IMR-90 (cell line): ENCODE data around the gene LPIN1. TPM values are rescaled to one million over a fixed set of nuclear protein-coding genes. Genes with fewer than 3 reads are reported as not detected.
A peak's percentile ranks its signal among the peaks of the same experiment; 100 is the strongest.

ENCODE experiments used
- ATAC-seq: fragments of 200-7000 bp; cut with Tn5 transposase; 2 replicates; pipeline ENCODE4 v1.9.1; 2020; ENCODE audit warnings: low read depth, mild to moderate bottlenecking, moderate library complexity
- BruUV-seq: library from RNA; stranded (reverse); fragments of 400-500 nt; replicated peaks from 2 replicates; lab custom pipeline; 2021; lab: Mats Ljungman, UMichigan
- CTCF ChIA-PET: fragments of 300-600 bp; formaldehyde crosslinking; extraction: SDS; loops from one replicate; lab custom pipeline; 2021; ENCODE audit warnings: antibody characterized with exemption; lab: Yijun Ruan, JAX
- POLR2A ChIA-PET: fragments of 300-600 bp; sonication (Branson Sonifier 250); formaldehyde crosslinking; loops from one replicate; lab custom pipeline; 2022; ENCODE audit warnings: antibody characterized with exemption; ENCODE audit not compliant: unreplicated experiment; lab: Charles Lee
- DNase-seq: peaks from one replicate; pipeline ENCODE4 v3.0.0; 2013
- H2AFZ ChIP-seq: replicated peaks from 2 replicates; pipeline ENCODE3; 2013; ENCODE audit warnings: low read length, mild to moderate bottlenecking; ENCODE audit not compliant: poor library complexity
- H2AK5ac ChIP-seq: 2 replicates; pipeline ENCODE4 v1.6.1; 2013; ENCODE audit warnings: low read depth, low read length, inconsistent platforms
- H2AK9ac ChIP-seq: replicated peaks from 2 replicates; pipeline ENCODE3; 2013; ENCODE audit warnings: mild to moderate bottlenecking, low read depth, low read length, moderate library complexity; ENCODE audit not compliant: poor library complexity
- H2BK120ac ChIP-seq: 2 replicates; pipeline ENCODE4 v1.6.1; 2013; ENCODE audit warnings: low read depth, low read length, inconsistent platforms
- H2BK15ac ChIP-seq: 3 replicates; pipeline ENCODE4 v1.6.1; 2013; ENCODE audit warnings: low read depth, low read length, inconsistent platforms
- H2BK20ac ChIP-seq: 2 replicates; pipeline ENCODE4 v1.6.1; 2013; ENCODE audit warnings: low read depth, mild to moderate bottlenecking, inconsistent platforms, low read length, moderate library complexity
- H2BK5ac ChIP-seq: 2 replicates; pipeline ENCODE4 v1.6.1; 2013; ENCODE audit warnings: mild to moderate bottlenecking, low read depth, low read length, inconsistent platforms; ENCODE audit not compliant: poor library complexity, severe bottlenecking
- H3K14ac ChIP-seq: replicated peaks from 2 replicates; pipeline ENCODE4 v1.6.1; 2013; ENCODE audit warnings: low read depth, low read length, inconsistent platforms
- H3K18ac ChIP-seq: 2 replicates; pipeline ENCODE4 v1.6.1; 2013; ENCODE audit warnings: low read depth, low read length, control low read depth
- H3K23ac ChIP-seq: 2 replicates; pipeline ENCODE4 v1.6.1; 2013; ENCODE audit warnings: low read depth, low read length, inconsistent platforms
- H3K27ac ChIP-seq: 2 replicates; pipeline ENCODE4 v1.5.1; 2013; ENCODE audit warnings: mild to moderate bottlenecking, control low read depth, low read length; ENCODE audit not compliant: insufficient read depth
- H3K27me3 ChIP-seq: 2 replicates; pipeline ENCODE4 v1.6.1; 2013; ENCODE audit warnings: low read length; ENCODE audit not compliant: control insufficient read depth, insufficient read depth
- H3K36me3 ChIP-seq: 2 replicates; pipeline ENCODE4 v1.6.1; 2013; ENCODE audit warnings: low read length, mixed read lengths; ENCODE audit not compliant: control insufficient read depth, insufficient read depth
- H3K4ac ChIP-seq: 2 replicates; pipeline ENCODE4 v1.6.1; 2013; ENCODE audit warnings: low read depth, low read length, inconsistent platforms
- H3K4me1 ChIP-seq: 2 replicates; pipeline ENCODE4 v1.6.1; 2013; ENCODE audit warnings: low read length, mixed read lengths; ENCODE audit not compliant: control insufficient read depth, insufficient read depth
- H3K4me2 ChIP-seq: 2 replicates; pipeline ENCODE4 v1.6.1; 2013; ENCODE audit warnings: low read depth, mild to moderate bottlenecking, control low read depth, low read length, moderate library complexity
- H3K4me3 ChIP-seq: 2 replicates; pipeline ENCODE4 v1.5.1; 2013; ENCODE audit warnings: low read depth, mild to moderate bottlenecking, control low read depth, low read length, moderate library complexity; ENCODE audit not compliant: insufficient read depth
- H3K56ac ChIP-seq: 2 replicates; pipeline ENCODE4 v1.6.1; 2013; ENCODE audit warnings: low read length, inconsistent platforms; ENCODE audit not compliant: insufficient read depth; ENCODE audit errors: extremely low read depth
- H3K79me1 ChIP-seq, 2 experiments: 2 replicates each; pipeline ENCODE4 v1.6.1; 2013; ENCODE audit warnings: low read length in 2 of 2, inconsistent platforms in 1 of 2, low read depth in 1 of 2
- H3K9ac ChIP-seq: 2 replicates; pipeline ENCODE4 v1.6.1; 2013; ENCODE audit warnings: low read depth, low read length, control low read depth
- H3K9me1 ChIP-seq: 2 replicates; pipeline ENCODE4 v1.6.1; 2013; ENCODE audit warnings: low read length, inconsistent platforms; ENCODE audit not compliant: insufficient read depth
- H3K9me3 ChIP-seq: 2 replicates; pipeline ENCODE4 v1.6.1; 2013; ENCODE audit warnings: low read length; ENCODE audit not compliant: control insufficient read depth, insufficient read depth
- H4K20me1 ChIP-seq: 2 replicates; pipeline ENCODE4 v1.6.1; 2013; ENCODE audit warnings: low read length, inconsistent platforms; ENCODE audit not compliant: insufficient read depth
- H4K5ac ChIP-seq: 2 replicates; pipeline ENCODE4 v1.6.1; 2013; ENCODE audit warnings: mild to moderate bottlenecking, low read depth, low read length, control low read depth
- H4K8ac ChIP-seq, 2 experiments: 2 replicates each; pipeline ENCODE4 v1.6.1; 2013; ENCODE audit warnings: low read depth in 2 of 2, low read length in 2 of 2, control low read depth in 1 of 2, inconsistent platforms in 1 of 2
- H4K91ac ChIP-seq: 2 replicates; pipeline ENCODE4 v1.6.1; 2013; ENCODE audit warnings: low read depth, low read length, inconsistent platforms; ENCODE audit not compliant: insufficient read depth
- FOS ChIP-seq: fragments of 150-350 bp; IDR thresholded peaks from 2 replicates; pipeline ENCODE4 v1.6.1; 2016; ENCODE audit warnings: low read depth, low read length
- MXI1 ChIP-seq: IDR thresholded peaks from 2 replicates; pipeline ENCODE4 v1.6.1; 2012; ENCODE audit warnings: low read depth, mild to moderate bottlenecking, low read length, moderate library complexity, borderline replicate concordance
- WGBS, 2 experiments: methylation state at CpG; one replicate each; pipeline versions ENCODE4 v1.1.5 to v1.1.7; 2013; ENCODE audit warnings: missing lambda C conversion rate in 2 of 2; ENCODE audit not compliant: insufficient read length in 1 of 2; ENCODE audit errors: extremely low coverage in 2 of 2; 5-methylcytosine and 5-hydroxymethylcytosine counted together
- dilution Hi-C: fragments of 300-500 bp; cut with HindIII; formaldehyde crosslinking; loops from one replicate; pipeline ENCODE4 v1.14.3; 2018; ENCODE audit warnings: low sequenced_read_pairs; ENCODE audit not compliant: unreplicated experiment
- in situ Hi-C: fragments of 300-500 bp; cut with MboI; formaldehyde crosslinking; loops from 3 replicates; pipeline ENCODE4 v1.14.3; 2019; ENCODE audit warnings: low sequenced_read_pairs, inconsistent platforms, mixed read lengths
- intact Hi-C: fragments of 100-400 bp; cut with micrococcal nuclease; formaldehyde crosslinking; loops from 2 replicates; pipeline ENCODE4 v1.10.0; 2022
- polyA plus RNA-seq, 3 experiments: library from polyadenylated mRNA; depleted of rRNA; stranded (reverse); fragments of >200 nt; gene quantifications; 2 replicates each; pipeline ENCODE4 v1.2.3, GENCODE V29; 2012; ENCODE audit warnings: low replicate concordance in 1 of 3
- total RNA-seq: library from RNA; depleted of rRNA; stranded (reverse); fragments of >200 nt; gene quantifications from 2 replicates; pipeline ENCODE4 v1.2.3, GENCODE V29; 2012

The LPIN1 gene
- total and polyA plus RNA-seq, 2 of the 4 experiments (the other 2 are of a cell fraction), result 21.3 to 25.1 TPM

DNA sequence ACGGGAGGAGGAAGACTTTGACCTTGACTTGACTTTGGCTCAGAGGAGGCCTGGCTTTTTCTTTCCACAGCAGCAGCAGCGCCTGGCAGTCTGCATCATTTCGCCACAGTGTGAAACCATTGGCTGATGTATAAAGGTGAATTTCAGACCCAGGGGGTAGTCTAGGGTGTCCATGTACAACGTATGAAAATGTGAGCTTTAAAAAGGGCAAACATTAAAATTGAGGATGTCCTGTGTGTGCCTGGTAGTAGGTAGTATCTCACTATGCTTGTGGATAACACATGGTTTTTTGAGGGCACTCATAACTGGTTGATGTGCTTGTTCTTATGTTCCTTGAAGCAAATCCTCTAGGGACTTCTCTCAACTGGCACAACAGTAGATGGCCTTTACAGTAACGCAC lies 86.1 kb downstream of the LPIN1 start:
- no peak overlapping the region for H2BK5ac ChIP-seq
- BruUV-seq, result no TSS peak
- H3K9me3 ChIP-seq, result peaks cover 6% of the 10 kb centered on the region; the same call in 1 of the 2 replicates
- in situ Hi-C loops, result loop anchor here (5.0 to 10.0 kb wide), 4 partner anchors 702 to 1172 kb away; partner anchors contain the start of gene TRIB2
- H3K4me2 ChIP-seq, result no peak overlapping the region
- dilution Hi-C loops, result no loop called here
- peak overlapping the region; percentile 66; the same call in 1 of the 2 replicates for H3K4ac ChIP-seq
- H2AK5ac ChIP-seq, result peak overlapping the region; percentile 70; the same call in 1 of the 2 replicates
- H3K79me1 ChIP-seq, result no peaks in the 10 kb centered on the region
- peak overlapping the region; percentile 69 for H2BK120ac ChIP-seq
- H3K9ac ChIP-seq, result no peak overlapping the region
- peak overlapping the region; percentile 66; the same call in 1 of the 2 replicates for H2BK20ac ChIP-seq
- WGBS, 2 experiments, result 78% methylated on average over 1 of the region's 5 CpGs; no CpG with 5 or more reads in 1 of the 2 experiments
- no peaks in the 10 kb centered on the region for H3K36me3 ChIP-seq
- H3K4me3 ChIP-seq, result no peak overlapping the region
- peak overlapping the region; percentile 13; the same call in 1 of the 2 replicates for H3K23ac ChIP-seq
- no peak for TF ChIP-seq MXI1
- TF ChIP-seq FOS, result no peak
- H2AFZ ChIP-seq, result no peak overlapping the region
- peak overlapping the region; percentile 20; the same call in 1 of the 2 replicates for H3K18ac ChIP-seq
- no peaks in the 10 kb centered on the region for H4K20me1 ChIP-seq
- no peak for DNase-seq
- no peak overlapping the region for H4K5ac ChIP-seq
- ATAC-seq, result no peak
- H4K8ac ChIP-seq, result no peak overlapping the region; a peak in 1 of 4 replicates
- H2AK9ac ChIP-seq, result no peak overlapping the region
- H3K4me1 ChIP-seq, result peaks cover 19% of the 10 kb centered on the region
- no peaks in the 10 kb centered on the region for H3K27me3 ChIP-seq
- H3K9me1 ChIP-seq, result peaks cover 6% of the 10 kb centered on the region; the same call in 1 of the 2 replicates
- no peak overlapping the region for H3K56ac ChIP-seq
- 0 out of 2 replicates have a peak overlapping the region, but pooled peaks have one; percentile 66 for H3K14ac ChIP-seq
- CTCF ChIA-PET, result no interaction called here
- intact Hi-C loops, result loop anchor here (5.0 kb wide), 1 partner anchor 275 kb away; no protein-coding TSS in a partner anchor
- no peak overlapping the region for H3K27ac ChIP-seq
- H2BK15ac ChIP-seq, result peak overlapping the region; percentile 95; the same call in 2 of the 3 replicates
- POLR2A ChIA-PET, result no interaction called here
- H4K91ac ChIP-seq, result peak overlapping the region; percentile 31; the same call in 1 of the 2 replicates
